Central memory CD8-positive, alpha-beta T cell (primary cell): Measurements from ENCODE around the gene PITPNC1.
"Not testable (repeated sequence)": the region's sequence is repeated elsewhere in the genome, so short reads cannot be mapped to it uniquely, and the experiment has no call there.

Source experiments
- ATAC-seq: fragments of 150-1000 bp; cut with Tn5 transposase; replicated peaks from 2 replicates; pipeline ENCODE4 v1.10.0; 2022; ENCODE audit warnings: mild to moderate bottlenecking, moderate FRiP score, moderate number of reproducible peaks; ENCODE audit not compliant: poor library complexity, severe bottlenecking; ENCODE audit errors: extremely low read depth
- DNase-seq, 2 donors: peaks; one replicate each; pipeline ENCODE4 v3.0.0; 2021; ENCODE audit warnings: low spot score in 2 of 2
- H3K27ac Mint-ChIP-seq: one replicate; pipeline ENCODE4 v1.8.0; 2022; ENCODE audit warnings: low read depth, mild to moderate bottlenecking, moderate library complexity, mixed read lengths
- H3K27me3 Mint-ChIP-seq: one replicate; pipeline ENCODE4 v1.8.0; 2022; ENCODE audit warnings: mixed read lengths
- H3K36me3 Mint-ChIP-seq: one replicate; pipeline ENCODE4 v1.8.0; 2022; ENCODE audit warnings: mild to moderate bottlenecking, moderate library complexity, mixed read lengths; ENCODE audit not compliant: insufficient read depth
- H3K4me1 Mint-ChIP-seq: one replicate; pipeline ENCODE4 v1.8.0; 2022; ENCODE audit warnings: mixed read lengths
- H3K4me3 Mint-ChIP-seq: one replicate; pipeline ENCODE4 v1.8.0; 2022; ENCODE audit warnings: mild to moderate bottlenecking, moderate library complexity, mixed read lengths
- H3K9me3 Mint-ChIP-seq: one replicate; pipeline ENCODE4 v1.8.0; 2022; ENCODE audit warnings: mixed read lengths

Gene PITPNC1

DNA sequence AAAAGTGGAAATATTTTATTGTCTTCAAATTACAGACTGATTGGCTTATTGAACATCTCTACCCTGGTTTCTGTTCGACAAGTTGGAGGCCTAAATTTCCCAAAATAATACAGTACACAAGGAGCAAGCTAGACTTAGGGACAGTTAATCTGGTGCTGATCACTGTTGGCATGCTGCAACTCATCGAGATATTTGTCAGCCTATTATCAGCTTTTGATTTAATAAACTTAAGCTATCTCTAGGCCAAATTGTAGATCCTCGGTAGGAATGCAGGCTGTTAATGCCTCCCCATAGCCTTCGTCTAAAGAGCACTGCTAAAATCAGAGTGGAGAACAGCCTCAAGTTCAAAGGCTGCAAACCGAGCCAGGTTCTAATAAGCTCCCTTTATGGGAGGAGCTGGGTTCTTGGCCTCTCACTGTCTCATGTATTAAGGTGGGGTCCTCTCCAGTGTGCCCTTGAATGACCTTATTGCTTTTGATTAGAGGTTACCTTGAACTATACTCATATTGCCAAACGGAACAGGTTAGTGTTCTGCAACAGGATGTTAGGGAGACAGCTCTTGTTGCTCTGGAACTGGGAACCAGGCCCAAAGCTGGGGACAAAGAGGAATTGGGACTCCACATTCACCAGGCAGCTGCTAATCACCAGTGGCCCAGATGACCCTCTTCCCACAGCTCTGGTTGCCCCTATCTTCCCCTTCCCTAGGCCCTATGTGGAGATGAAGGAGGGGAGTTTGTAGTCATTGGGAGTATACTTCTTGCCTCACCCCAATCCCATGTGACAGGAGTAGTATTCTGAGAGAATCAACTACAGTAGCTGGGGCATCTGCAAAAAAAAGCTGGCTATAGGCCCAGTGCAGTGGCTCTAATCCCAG lies 271.2 kb downstream of the PITPNC1 start:
- DNase-seq (no peak), ATAC-seq (no peak)
- no peaks in the 10 kb centered on the region for H3K9me3 Mint-ChIP-seq
- no peak overlapping the region for H3K4me3 Mint-ChIP-seq
- peaks cover 59% of the 10 kb centered on the region for H3K4me1 Mint-ChIP-seq
- H3K36me3 Mint-ChIP-seq: peaks cover 28% of the 10 kb centered on the region
- peak overlapping the region; percentile 59 for H3K27ac Mint-ChIP-seq
- H3K27me3 Mint-ChIP-seq: no peaks in the 10 kb centered on the region

- not testable (repeated sequence) for H3K27me3 Mint-ChIP-seq, H3K9me3 Mint-ChIP-seq, H3K27ac Mint-ChIP-seq, H3K4me3 Mint-ChIP-seq, ATAC-seq, DNase-seq
- H3K36me3 Mint-ChIP-seq: peaks cover 25% of the 10 kb centered on the region
- H3K4me1 Mint-ChIP-seq: peaks cover 61% of the 10 kb centered on the region
Observed at GRCh38 chr17:67648906-67649295, 271.8 kb downstream of the PITPNC1 start.

DNA sequence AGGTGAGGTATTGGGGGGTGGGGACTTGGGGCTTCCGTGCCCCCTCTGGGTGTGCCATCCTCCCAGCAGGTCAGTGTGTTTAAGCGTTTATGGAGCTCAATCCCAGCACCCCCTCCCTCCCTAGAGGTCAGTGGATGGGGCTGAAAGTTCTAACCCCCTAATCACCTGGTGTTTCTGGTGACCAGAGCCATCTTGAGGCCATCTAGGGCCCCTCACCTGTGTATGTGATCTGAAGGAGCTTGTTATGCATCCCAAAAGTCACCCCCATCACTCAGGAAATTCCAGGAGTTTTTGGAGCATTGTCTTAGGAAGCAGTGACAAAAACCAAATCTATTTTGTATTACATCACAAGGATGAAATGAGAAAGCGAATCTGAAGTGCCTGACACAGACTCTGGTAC lies 272.8 kb downstream of the PITPNC1 start:
- Mint-ChIP-seq H3K4me1 (peaks cover 61% of the 10 kb centered on the region), H3K4me3 (no peak overlapping the region), H3K36me3 (peaks cover 23% of the 10 kb centered on the region), H3K27ac (peak overlapping the region; percentile 68), H3K9me3 (no peaks in the 10 kb centered on the region), H3K27me3 (no peaks in the 10 kb centered on the region)
- no peak for DNase-seq
- ATAC-seq: no peak

GRCh38 chr17:67651218-67651579 lies 274.1 kb downstream of the PITPNC1 start:
- not testable (repeated sequence) for ATAC-seq
- H3K36me3 Mint-ChIP-seq: peaks cover 22% of the 10 kb centered on the region

GRCh38 chr17:67652433-67652832 lies 275.4 kb downstream of the PITPNC1 start:
- peaks cover 23% of the 10 kb centered on the region for H3K36me3 Mint-ChIP-seq
- H3K9me3 Mint-ChIP-seq: no peaks in the 10 kb centered on the region
- H3K4me1 Mint-ChIP-seq: peaks cover 72% of the 10 kb centered on the region
- DNase-seq: no peak
- H3K27ac Mint-ChIP-seq: no peak overlapping the region
- H3K27me3 Mint-ChIP-seq: no peaks in the 10 kb centered on the region
- H3K4me3 Mint-ChIP-seq: no peak overlapping the region
- no peak for ATAC-seq

More at GRCh38 chr17:67651218-67651579, 274.1 kb downstream of the PITPNC1 start:
- H3K27me3 Mint-ChIP-seq, H3K9me3 Mint-ChIP-seq, DNase-seq, H3K27ac Mint-ChIP-seq: not testable (repeated sequence)
- Mint-ChIP-seq H3K4me1 (peaks cover 67% of the 10 kb centered on the region), H3K4me3 (peak overlapping the region; percentile 55)

DNA sequence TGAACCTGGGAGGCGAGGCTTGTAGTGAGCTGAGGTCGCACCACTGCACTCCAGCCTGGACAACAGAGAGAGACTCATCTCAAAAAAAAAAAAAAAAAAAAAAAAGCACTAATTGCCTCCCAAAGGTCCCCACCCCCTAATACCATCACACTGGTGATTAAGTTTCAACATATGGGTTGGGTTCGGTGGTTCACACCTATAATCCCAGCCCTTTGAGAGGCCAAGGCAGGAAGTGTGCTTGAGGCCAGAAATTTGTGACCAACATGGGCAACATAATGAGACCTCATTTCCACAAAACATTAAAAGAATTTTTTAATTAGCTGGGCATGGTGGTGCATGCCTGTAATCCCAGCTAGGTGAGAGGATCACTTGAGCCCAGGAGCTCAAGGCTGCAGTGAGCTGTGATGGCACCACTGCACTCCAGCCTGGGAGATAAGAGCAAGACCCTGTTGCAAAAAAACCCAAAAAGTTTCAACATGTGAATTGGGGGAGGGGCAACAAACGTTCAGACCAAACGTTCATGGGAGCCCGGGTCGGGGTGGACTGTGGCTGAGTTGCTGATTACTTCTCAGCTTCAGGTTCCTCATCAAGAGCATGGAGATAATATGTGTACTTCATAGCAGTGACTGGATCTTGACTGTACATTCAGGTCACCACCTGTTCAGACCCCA lies 278.5 kb downstream of the PITPNC1 start:
- no peak for ATAC-seq

GRCh38 chr17:67656494-67657203 lies 279.6 kb downstream of the PITPNC1 start:
- DNase-seq: no peak
- Mint-ChIP-seq H3K27me3 (no peaks in the 10 kb centered on the region), H3K27ac (peak overlapping the region; percentile 75), H3K36me3 (peaks cover 23% of the 10 kb centered on the region), H3K4me3 (peak overlapping the region; percentile 26), H3K4me1 (peaks cover 60% of the 10 kb centered on the region), H3K9me3 (no peaks in the 10 kb centered on the region)
- no peak for ATAC-seq

More for the DNA sequence above, 278.5 kb downstream of the PITPNC1 start:
- H3K4me3 Mint-ChIP-seq: peak overlapping the region; percentile 26
- peaks cover 21% of the 10 kb centered on the region for H3K36me3 Mint-ChIP-seq
- H3K27me3 Mint-ChIP-seq: no peaks in the 10 kb centered on the region
- no peak for DNase-seq
- H3K9me3 Mint-ChIP-seq: no peaks in the 10 kb centered on the region
- no peak overlapping the region for H3K27ac Mint-ChIP-seq
- H3K4me1 Mint-ChIP-seq: peaks cover 62% of the 10 kb centered on the region

DNA sequence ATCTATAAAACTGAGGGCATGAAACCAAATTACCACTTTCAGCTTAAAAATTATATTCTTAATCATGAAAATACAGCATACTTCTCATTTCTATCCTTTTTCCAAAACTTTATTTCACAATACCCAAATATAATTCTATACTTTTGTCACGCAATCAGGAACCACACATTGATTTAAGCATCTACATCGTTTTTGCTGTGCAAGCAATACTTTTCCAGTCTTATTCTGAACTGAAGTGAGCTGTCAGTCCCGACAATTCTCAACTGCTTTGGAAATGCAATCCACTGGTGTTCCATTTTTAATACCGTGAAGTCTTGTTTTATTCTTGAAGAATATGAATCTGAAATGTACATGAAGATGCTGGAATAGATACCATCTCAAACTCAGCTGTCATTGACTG lies 280.5 kb downstream of the PITPNC1 start:
- Mint-ChIP-seq H3K27ac (peak overlapping the region; percentile 75), H3K4me1 (peaks cover 55% of the 10 kb centered on the region), H3K36me3 (peaks cover 16% of the 10 kb centered on the region), H3K4me3 (no peak overlapping the region), H3K27me3 (no peaks in the 10 kb centered on the region), H3K9me3 (no peaks in the 10 kb centered on the region)
- ATAC-seq: no peak
- no peak for DNase-seq

GRCh38 chr17:67658265-67658664 lies 281.2 kb downstream of the PITPNC1 start:
- H3K4me3 Mint-ChIP-seq: no peak overlapping the region
- no peaks in the 10 kb centered on the region for H3K9me3 Mint-ChIP-seq
- H3K27me3 Mint-ChIP-seq: no peaks in the 10 kb centered on the region
- DNase-seq: no peak
- no peak for ATAC-seq
- H3K36me3 Mint-ChIP-seq: peaks cover 12% of the 10 kb centered on the region
- peak overlapping the region; percentile 75 for H3K27ac Mint-ChIP-seq
- H3K4me1 Mint-ChIP-seq: peaks cover 48% of the 10 kb centered on the region

DNA sequence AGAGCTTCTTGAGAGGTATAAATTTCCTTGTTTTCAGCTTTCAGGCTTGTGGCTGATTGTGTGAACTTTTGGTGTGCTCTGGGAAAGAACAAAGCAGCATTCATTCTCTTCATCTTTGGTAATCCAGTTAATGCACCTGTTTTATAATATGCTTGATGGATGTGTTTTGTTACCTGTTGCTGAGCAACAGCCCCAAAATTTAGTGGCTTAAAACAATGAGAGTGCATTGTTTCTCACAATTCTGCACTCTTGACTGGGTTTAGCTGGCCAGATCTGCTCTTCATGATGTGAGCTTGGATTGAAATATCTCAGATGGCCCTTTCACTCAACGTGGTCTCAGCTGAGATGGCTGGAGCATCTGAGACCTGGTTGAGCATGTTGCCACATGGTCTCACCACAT lies 281.9 kb downstream of the PITPNC1 start:
- ATAC-seq (peak; percentile 14), DNase-seq (no peak)
- Mint-ChIP-seq H3K4me3 (no peak overlapping the region), H3K9me3 (no peaks in the 10 kb centered on the region), H3K36me3 (peaks cover 11% of the 10 kb centered on the region), H3K27ac (peak overlapping the region; percentile 75), H3K27me3 (no peaks in the 10 kb centered on the region), H3K4me1 (peaks cover 46% of the 10 kb centered on the region)

GRCh38 chr17:67662712-67663111 lies 285.6 kb downstream of the PITPNC1 start:
- Mint-ChIP-seq H3K36me3 (peaks cover 11% of the 10 kb centered on the region), H3K4me3 (no peak overlapping the region), H3K9me3 (no peaks in the 10 kb centered on the region), H3K27ac (no peak overlapping the region), H3K27me3 (no peaks in the 10 kb centered on the region), H3K4me1 (peaks cover 25% of the 10 kb centered on the region)
- DNase-seq (no peak), ATAC-seq (no peak)

- Mint-ChIP-seq H3K9me3 (no peaks in the 10 kb centered on the region), H3K27me3 (no peaks in the 10 kb centered on the region), H3K36me3 (peaks cover 16% of the 10 kb centered on the region), H3K4me1 (peaks cover 17% of the 10 kb centered on the region), H3K27ac (no peak overlapping the region), H3K4me3 (no peak overlapping the region)
- DNase-seq (no peak), ATAC-seq (no peak)
Observed at GRCh38 chr17:67663457-67663856, 286.4 kb downstream of the PITPNC1 start.
